OCI-LY7 (cell line): ENCODE measurements around the gene TPRN. TPM values are rescaled to one million over a fixed set of nuclear protein-coding genes. Genes with fewer than 3 reads are reported as not detected.

ENCODE experiments used
- BruUV-seq: library from RNA; stranded (reverse); fragments of 400-500 nt; replicated peaks from 2 replicates; lab custom pipeline; 2021; lab: Mats Ljungman, UMichigan
- CTCF ChIA-PET: fragments of 300-600 bp; sonication (Branson Sonifier 250); formaldehyde crosslinking; loops from one replicate; lab custom pipeline; 2022; ENCODE audit warnings: antibody characterized with exemption; ENCODE audit not compliant: unreplicated experiment; lab: Charles Lee
- POLR2A ChIA-PET: fragments of 300-600 bp; sonication (Branson Sonifier 250); formaldehyde crosslinking; loops from one replicate; lab custom pipeline; 2022; ENCODE audit warnings: antibody characterized with exemption; lab: Charles Lee
- DNase-seq: peaks from one replicate; pipeline ENCODE4 v3.0.0-alpha.2; 2015; ENCODE audit warnings: low spot score
- H2AFZ ChIP-seq: fragments of 200-600 bp; sonication (generic), shearing (Covaris generic); 2 replicates; pipeline ENCODE4 v1.6.1; 2014; ENCODE audit warnings: mild to moderate bottlenecking, antibody characterized with exemption, low read length, moderate library complexity
- H3K27ac ChIP-seq: fragments of 200-600 bp; sonication (generic); 2 replicates; pipeline ENCODE4 v1.5.1; 2014; ENCODE audit warnings: mixed run types, low read depth, mild to moderate bottlenecking, moderate library complexity, low read length, inconsistent platforms; ENCODE audit not compliant: poor library complexity, severe bottlenecking
- H3K36me3 ChIP-seq: fragments of 200-600 bp; sonication (generic); 2 replicates; pipeline ENCODE4 v1.6.1; 2014; ENCODE audit warnings: mild to moderate bottlenecking, antibody characterized with exemption, low read length, moderate library complexity, mixed read lengths; ENCODE audit not compliant: insufficient read depth
- H3K4me1 ChIP-seq: fragments of 200-600 bp; sonication (generic); 2 replicates; pipeline ENCODE4 v1.5.1; 2014; ENCODE audit warnings: mild to moderate bottlenecking, low read length; ENCODE audit not compliant: insufficient read depth, poor library complexity, severe bottlenecking
- H3K4me2 ChIP-seq: fragments of 200-600 bp; sonication (generic); 2 replicates; pipeline ENCODE4 v1.6.1; 2014; ENCODE audit warnings: mild to moderate bottlenecking, low read length
- H3K4me3 ChIP-seq: fragments of 200-600 bp; sonication (generic); 2 replicates; pipeline ENCODE4 v1.5.1; 2014; ENCODE audit warnings: mild to moderate bottlenecking, low read depth, low read length; ENCODE audit not compliant: poor library complexity, severe bottlenecking
- H3K79me2 ChIP-seq: fragments of 200-600 bp; sonication (generic); 2 replicates; pipeline ENCODE4 v1.6.1; 2016; ENCODE audit warnings: low read depth, mild to moderate bottlenecking, low read length, moderate library complexity, mixed read lengths; ENCODE audit not compliant: insufficient read depth
- H3K9me2 ChIP-seq: fragments of 200-600 bp; sonication (generic); 2 replicates; pipeline ENCODE4 v1.6.1; 2016; ENCODE audit warnings: mild to moderate bottlenecking, low read length, mixed read lengths; ENCODE audit not compliant: insufficient read depth
- H3K9me3 ChIP-seq: fragments of 200-600 bp; sonication (generic); 2 replicates; pipeline ENCODE4 v1.6.1; 2014; ENCODE audit warnings: mild to moderate bottlenecking, mixed run types, low read length, mixed read lengths
- H4K20me1 ChIP-seq: fragments of 200-600 bp; sonication (generic); 2 replicates; pipeline ENCODE4 v1.6.1; 2014; ENCODE audit warnings: mild to moderate bottlenecking, antibody characterized with exemption, low read length, moderate library complexity, mixed read lengths; ENCODE audit not compliant: insufficient read depth
- CTCF ChIP-seq: fragments of 200-600 bp; sonication (generic); conservative IDR thresholded peaks from 2 replicates; pipeline ENCODE4 v1.5.1; 2014; ENCODE audit warnings: mild to moderate bottlenecking, antibody characterized with exemption, low read length, moderate library complexity, mixed read lengths
- EZH2phosphoT487 ChIP-seq: fragments of 200-600 bp; sonication (generic); IDR thresholded peaks from 2 replicates; pipeline ENCODE4 v1.6.1; 2018; ENCODE audit warnings: low read depth, borderline replicate concordance, mild to moderate bottlenecking, mixed run types, antibody characterized with exemption, low read length, moderate library complexity, mixed read lengths
- intact Hi-C: fragments of 100-400 bp; cut with micrococcal nuclease; formaldehyde crosslinking; loops from one replicate; pipeline ENCODE4 v1.10.0; 2022; ENCODE audit not compliant: unreplicated experiment
- total RNA-seq, 2 experiments: library from RNA; depleted of rRNA in 1 of 2; stranded (reverse); fragments of >200 nt in 1 of 2; shearing (Covaris generic) in 1 of 2; gene quantifications; 2 replicates each; pipeline ENCODE4 v1.2.3, GENCODE V29; 2014 to 2022

Gene TPRN
- total RNA-seq, 2 experiments from 2014 or later, result 9.0 to 15.9 TPM

GRCh38 chr9:137227054-137227852, 26.7 kb upstream of the TPRN start, which contains the start of gene RNF224:
TSS of gene RNF224 (plus strand) at chr9:137227502. CDS start at chr9:137228336, 834 bp downstream.
- Histone ChIP-seq H3K4me3 (no peak within 1 kb of the TSS), H2AFZ (no peak within 1 kb of the TSS), H3K9me2 (no peaks in the 10 kb centered on the region), H4K20me1 (no peaks in the 10 kb centered on the region), H3K4me1 (peaks cover 21% of the 10 kb centered on the region), H3K27ac (no peak within 1 kb of the TSS), H3K36me3 (no peaks in the 10 kb centered on the region), H3K79me2 (no peaks in the 10 kb centered on the region), H3K4me2 (no peak within 1 kb of the TSS), H3K9me3 (no peaks in the 10 kb centered on the region)
- ChIA-PET CTCF (interaction anchor here (0.6 kb wide), 1 partner anchor 34 kb away, joined by 3 read pairs; no protein-coding TSS in a partner anchor), POLR2A (interaction anchor here (0.6 kb wide), 2 partner anchors 77 to 109 kb away, joined by 5 read pairs; no protein-coding TSS in a partner anchor)
- DNase-seq, result peak; percentile 90
- no TSS peak for BruUV-seq
- intact Hi-C loops, result loop anchor here (1.0 to 2.0 kb wide), 4 partner anchors 27 to 181 kb away; partner anchors contain the start of genes NPDC1 and TPRN
- TF ChIP-seq EZH2phosphoT487, result no peak
- TF ChIP-seq CTCF, result peak; percentile 96

DNA sequence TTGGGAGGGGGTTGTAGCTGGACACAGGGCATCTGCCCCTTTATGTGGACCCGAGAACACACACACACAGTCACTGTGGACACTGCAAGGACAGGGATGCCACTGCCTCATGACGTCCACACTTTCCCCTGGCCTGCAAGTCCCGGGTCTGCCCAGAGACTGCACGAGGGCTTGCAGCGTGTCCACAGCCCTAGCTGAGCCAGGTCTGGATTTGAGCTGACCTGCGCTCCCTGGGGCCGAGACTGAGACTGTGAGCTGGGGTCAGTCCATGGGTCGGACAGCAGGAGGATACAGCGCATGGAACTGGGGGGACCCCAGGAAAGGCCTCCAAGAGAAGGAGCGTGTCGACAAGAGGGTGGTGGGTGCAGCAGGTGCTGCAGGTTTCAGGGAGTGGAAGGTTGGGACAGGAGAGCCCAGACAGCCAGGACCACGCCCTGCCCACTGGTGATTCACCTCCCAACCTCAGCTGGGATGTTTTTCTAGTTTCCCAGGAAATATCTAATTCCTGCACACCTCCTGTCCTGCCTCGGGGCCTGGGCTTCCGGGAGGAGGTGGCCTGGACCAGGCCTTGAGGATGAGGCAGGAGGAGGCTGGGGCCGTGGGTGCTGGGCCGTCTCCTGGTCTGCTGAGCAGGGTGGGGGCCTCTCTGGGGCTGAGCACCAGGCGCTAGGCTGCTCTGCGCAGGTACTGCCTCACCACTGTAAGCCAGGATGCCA, 26.0 kb upstream of the TPRN start:
- Histone ChIP-seq H3K9me2 (no peaks in the 10 kb centered on the region), H3K9me3 (no peaks in the 10 kb centered on the region), H3K36me3 (no peaks in the 10 kb centered on the region), H3K4me3 (no peak overlapping the region), H3K79me2 (no peaks in the 10 kb centered on the region), H2AFZ (no peak overlapping the region), H4K20me1 (no peaks in the 10 kb centered on the region), H3K4me2 (no peak overlapping the region), H3K27ac (no peak overlapping the region), H3K4me1 (peaks cover 25% of the 10 kb centered on the region)
- TF ChIP-seq CTCF (no peak), EZH2phosphoT487 (no peak)
- no TSS peak for BruUV-seq
- ChIA-PET CTCF (interaction anchor here (0.6 kb wide), 1 partner anchor 33 kb away, joined by 3 read pairs; no protein-coding TSS in a partner anchor), POLR2A (no interaction called here)
- intact Hi-C loops, result loop anchor here (1.0 to 2.0 kb wide), 4 partner anchors 26 to 180 kb away; partner anchors contain the start of genes NPDC1 and TPRN
- no peak for DNase-seq
